Measurements from ENCODE around the gene KBTBD12.
"Not testable (repeated sequence)": the region's sequence is repeated elsewhere in the genome, so short reads cannot be mapped to it uniquely, and the experiment has no call there.

Gene KBTBD12

DNA sequence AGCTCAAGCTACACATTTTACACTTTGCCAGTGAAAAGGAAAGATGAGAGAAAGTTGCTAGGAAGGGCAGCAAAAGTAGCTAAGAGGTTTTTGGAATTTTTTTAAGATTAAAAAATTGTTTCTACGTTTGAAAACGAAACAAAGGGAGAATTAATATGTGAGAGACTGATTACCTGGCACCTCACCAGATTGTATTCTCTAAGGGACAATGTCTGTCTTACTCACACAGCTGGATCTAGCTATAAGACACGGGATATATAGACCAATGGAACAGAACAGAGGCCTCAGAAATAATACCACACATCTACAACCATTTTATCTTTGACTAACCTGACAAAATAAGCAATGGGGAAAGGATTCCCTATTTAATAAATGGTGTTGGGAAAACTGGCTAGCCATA lies 9.5 kb upstream of the KBTBD12 start:
- DNase-seq = no peak

DNA sequence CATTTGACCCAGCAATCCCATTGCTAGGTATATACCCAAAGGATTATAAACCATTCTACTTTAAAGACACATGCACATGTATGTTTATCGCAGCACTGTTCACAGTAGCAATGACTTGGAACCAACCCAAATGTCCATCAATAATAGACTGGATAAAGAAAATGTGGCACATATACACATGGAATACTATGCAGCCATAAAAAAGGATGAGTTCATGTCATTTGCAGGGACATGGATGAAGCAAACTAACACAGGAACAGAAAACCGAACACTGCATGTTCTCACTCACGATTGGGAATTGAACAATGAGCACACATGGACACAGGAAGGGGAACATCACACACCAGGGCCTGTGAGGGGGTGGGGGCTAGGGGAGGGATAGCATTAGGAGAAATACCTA lies 8.4 kb upstream of the KBTBD12 start:
- DNase-seq = not testable (repeated sequence)

DNA sequence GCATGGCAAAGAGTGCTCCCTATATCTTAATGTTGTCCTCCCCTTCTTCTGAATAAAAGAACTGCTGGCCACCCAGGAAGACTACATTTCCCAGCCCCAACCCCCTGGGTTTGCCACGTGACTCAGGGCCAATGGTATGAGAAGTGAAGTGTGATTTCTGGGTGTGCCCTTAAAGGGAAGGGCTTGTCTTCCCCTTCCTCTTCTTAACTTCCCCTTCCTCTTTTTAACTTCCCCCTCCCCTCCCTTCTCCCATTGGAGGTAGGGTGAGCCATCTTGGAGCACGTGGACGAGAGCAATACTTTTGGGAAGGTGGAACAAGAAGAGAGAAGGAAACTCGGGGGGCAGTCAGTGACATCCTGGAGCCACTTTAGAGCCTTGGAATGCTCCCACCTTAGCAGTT lies 6.8 kb upstream of the KBTBD12 start:
- DNase-seq = no peak

DNA sequence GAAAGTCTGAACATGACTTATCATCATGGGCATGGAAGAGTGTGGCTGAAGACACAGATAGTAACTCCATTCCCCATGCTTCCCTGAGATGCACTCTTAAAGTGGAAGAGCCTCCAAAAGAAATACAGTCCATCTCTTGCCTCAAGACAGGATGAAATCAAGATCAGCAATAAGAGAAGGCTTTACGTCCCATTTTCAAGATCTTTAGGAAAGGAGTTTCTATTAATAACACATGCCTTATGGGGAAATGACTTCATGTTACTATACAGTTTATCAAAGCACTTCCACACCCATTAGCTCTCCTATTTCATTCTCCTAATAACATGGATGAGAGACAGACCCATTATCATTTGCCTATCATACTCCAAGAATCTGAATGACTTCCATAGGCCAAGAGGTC lies 6.1 kb upstream of the KBTBD12 start:
- no peak for DNase-seq

DNA sequence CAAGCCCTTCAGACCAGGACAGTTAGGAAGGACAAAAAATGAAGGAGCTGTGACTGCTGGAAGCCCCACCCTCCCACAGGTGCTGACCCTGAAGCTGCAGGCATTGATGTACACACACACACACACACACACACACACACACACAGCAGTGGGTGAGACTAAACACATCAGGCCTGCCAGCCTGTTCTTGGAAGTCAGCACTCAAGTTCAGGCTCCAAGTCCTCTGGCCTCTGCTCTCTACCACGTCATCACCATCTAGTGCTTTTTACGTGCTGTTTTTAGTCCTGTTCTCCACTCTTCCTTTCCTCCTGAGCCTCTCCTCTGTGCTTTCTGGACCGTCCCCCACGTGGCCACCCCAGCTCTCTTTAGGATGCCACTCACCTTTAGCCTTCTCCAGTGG lies 5.4 kb upstream of the KBTBD12 start:
- no peak for DNase-seq

DNA sequence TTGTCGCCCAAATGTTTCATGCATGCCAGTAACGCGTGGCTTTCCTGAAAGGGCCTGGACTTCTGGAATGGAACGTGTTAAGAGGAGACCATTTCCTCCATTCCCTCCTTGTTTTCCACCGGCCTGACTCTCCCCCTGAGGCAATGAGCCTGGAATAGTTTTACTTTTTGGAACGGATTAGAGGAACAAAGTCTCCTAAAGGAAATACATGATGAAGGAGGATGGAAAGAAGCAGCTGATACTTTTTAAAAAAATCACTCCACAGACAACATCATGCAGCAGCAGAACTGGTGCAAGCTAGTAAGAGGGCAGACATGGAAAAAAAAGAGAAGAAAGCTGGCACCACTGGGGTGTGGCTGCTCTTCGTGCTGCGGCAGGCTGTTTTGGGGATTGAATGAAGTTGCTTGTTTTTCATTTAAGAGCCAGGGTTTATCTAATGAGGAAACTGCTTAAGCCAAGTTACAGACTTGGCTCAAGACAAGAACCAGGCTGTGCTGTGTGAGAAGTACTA lies 3.6 kb upstream of the KBTBD12 start:
- peak; percentile 80 for DNase-seq

DNA sequence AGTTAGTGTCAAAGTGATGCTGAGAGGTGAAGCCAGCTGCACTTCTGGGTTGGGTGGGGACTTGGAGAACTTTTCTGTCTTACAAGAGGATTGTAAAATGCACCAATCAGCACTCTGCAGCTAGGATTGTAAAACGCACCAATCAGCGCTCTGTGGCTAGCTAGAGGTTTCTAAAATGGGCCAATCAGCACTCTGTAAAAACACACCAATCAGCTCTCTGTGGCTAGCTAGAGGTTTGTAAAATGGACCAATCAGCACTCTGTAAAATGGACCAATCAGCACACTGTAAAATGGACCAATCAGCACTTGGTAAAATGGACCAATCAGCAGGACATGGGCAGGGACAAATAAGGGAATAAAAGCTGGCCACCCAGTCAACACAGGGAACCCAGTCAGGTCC lies 1.2 kb upstream of the KBTBD12 start:
- not testable (repeated sequence) for DNase-seq

DNA sequence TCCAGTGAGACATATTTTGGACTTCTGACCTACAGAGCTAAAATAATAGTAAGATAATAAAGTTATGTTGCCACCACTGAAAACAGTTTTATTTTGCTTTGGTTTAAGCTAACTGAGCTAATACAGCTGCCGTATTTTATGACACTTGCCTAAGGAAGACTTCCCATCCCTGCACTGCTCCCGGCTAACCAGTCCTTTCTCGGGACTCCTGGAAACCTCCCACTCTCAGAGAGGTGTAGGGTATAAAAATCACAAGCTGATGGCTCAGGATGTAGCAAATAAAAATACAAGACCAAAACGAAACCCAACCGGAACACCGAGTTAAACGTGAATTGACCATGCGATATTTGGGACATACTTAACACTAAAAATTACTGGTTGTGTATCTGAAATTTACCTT lies 448 bp upstream of the KBTBD12 start:
- DNase-seq = no peak

DNA sequence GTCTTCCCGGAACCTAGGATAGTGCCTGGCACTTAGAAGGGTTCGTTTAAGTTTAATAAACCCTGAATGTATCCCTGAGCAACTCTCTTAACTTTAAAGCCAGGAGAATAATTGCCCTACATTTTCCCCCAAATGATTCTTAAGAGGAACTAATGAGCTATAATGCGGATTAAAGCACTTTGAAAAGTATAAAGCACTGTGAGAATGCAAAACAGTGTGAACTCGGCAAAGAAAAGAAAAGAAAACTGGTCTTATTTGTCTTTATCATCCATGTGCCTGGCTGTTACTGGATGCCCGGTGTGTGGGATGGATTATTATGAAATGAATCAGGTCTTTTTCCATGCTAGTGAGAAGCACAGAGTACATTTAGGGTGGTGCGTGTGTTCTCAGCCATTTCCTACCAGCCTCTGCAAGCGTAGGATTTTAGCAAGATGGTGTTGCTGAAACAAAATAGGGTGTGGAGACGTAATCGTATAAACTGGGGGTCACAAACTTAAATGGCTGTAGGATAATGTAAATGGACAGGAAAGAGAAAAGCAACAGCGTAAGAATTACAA lies 983 bp downstream of the KBTBD12 start:
- no peak for DNase-seq

DNA sequence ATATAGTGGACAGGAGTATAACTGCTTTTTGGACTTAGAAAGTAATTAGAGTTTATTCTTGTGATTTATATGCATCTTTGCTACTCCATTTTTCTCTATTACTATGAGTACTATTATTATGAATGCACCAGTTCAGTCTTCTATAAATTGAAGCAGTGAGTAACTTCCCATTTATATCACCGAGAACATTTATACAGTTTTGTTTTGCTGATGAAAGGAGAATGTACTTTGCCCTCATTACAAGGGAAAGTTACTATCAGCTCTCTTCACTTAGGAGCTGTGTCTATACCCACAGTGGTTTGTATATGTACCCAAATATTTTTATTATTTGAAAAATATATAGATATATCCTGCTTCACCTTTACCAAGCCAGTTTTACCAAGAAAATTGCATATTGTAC lies 5.7 kb downstream of the KBTBD12 start:
- no peak for DNase-seq

DNA sequence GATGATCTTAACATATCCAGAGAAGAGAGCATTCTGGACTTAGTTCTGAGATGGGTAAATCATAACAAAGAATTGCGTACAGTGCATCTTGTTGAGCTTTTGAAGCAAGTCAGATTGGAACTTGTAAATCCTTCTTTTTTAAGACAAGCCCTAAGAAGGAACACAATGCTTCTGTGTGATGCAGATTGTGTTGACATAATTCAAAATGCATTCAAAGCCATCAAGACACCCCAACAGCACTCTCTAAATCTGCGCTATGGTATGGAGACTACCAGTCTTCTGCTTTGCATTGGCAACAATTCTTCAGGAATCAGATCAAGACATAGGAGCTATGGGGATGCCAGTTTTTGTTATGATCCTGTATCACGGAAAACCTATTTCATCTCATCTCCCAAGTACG lies 8.6 kb downstream of the KBTBD12 start:
- no peak for DNase-seq

DNA sequence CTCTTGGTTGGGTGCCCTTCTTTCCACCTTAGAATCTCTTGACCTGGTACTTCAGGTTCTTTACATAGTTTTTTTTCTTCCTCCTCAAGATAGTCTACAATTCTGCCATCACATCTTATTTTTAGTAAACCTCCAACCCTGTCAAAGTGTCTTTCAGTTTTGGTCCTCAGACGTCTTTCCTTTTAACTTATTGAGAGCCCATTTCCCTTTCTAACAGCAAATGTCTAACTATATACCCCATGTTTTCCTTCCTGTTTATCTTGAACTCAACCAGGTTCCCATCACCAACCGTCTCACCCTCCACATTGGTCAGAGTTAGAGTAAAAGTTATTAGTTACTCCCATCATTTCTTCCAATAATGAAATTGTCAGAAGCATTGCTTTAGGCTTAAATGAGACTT lies 10.4 kb downstream of the KBTBD12 start:
- no peak for DNase-seq

DNA sequence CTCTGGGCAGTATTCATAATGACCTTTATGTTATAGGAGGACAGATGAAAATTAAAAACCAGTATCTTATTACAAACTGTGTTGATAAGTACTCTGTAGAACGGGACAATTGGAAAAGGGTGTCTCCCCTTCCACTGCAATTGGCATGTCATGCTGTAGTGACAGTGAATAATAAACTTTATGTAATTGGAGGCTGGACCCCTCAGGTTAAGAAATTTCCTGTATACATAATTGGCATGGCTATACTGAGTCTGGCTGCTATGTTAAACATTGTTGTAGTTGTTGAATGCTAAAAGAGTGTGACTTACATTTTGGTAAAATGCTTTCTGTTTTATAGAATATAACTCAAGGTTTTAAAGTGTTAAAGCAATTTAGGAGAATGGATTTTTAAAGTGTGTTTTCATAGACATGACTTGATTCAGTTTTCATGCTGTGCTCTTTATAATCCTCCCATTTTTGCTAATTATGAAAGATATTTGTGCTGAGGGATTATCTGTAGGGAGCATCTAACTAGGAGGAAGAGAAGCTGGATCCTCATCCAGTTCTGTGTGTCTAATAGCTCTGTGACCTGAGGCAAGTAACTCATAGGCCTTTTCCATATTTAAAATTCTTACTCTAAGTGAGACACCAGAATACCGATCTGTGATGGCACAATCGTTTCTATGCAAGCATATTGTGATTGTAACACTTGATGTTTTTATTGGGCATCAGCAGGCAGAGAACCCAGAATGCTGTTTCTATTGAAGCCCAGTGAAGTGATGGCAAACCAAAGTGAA lies 13.0 kb downstream of the KBTBD12 start:
- DNase-seq = no peak

DNA sequence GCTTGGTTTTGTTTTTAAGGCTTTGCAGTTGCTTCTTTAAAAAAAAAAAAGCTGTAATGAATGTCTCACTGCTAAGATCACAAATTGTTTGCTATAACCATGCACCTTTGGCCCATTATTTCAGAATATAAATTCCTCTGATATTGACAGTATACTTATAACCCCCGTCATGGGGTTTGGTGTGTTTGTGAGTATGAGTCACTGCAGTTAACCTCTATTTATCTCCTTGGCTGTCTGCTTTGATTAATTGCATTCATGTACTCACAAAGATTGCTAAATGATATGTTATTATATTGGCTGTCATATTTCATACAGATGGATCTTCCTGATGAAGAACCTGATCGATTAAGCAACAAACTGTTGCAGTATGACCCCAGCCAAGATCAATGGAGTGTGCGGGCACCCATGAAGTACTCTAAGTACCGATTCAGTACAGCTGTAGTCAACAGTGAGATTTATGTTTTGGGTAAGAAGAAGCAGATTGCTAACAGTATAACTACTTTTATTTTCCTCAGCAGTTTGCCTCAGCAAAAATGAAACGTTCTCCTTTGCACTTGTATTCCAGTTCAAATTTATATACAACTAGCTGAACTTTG lies 14.9 kb downstream of the KBTBD12 start:
- no peak for DNase-seq

DNA sequence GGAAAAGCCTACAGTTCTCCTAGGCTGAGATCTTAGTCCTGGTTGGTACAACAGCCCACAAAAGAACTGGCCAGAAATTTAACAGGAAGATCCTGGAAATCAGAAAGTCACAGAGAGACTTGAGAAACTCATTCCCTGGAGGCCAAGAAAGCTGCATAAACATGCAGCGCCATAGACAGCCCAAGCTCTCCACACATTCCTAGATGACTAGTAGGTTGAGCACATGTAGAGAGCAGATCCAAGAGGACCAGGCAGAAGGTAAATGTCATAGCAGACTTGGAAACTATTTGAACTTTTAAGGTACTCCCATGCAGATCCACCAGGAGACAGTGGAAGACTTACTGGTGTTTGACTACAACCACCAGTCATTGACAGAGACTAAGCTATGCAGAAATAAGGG lies 18.4 kb downstream of the KBTBD12 start:
- DNase-seq = no peak

DNA sequence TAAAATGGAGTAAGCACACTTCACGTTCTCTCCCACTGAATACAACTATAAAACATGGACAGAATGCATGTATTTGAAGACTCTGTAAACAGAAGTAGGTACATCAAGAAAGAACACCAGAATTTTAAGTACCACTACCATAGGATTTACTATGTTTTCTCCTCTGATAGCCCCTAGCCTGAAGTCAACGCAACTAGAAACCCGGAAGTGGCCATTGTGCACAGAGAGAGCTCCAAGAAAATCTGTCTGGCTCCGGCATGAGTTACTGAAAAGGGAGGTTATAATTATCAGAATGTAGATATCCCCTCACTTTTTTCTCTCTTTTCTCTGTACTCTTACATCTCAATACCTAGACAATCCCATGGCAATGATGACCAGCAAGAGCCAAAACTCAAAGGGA lies 23.8 kb downstream of the KBTBD12 start:
- no peak for DNase-seq

DNA sequence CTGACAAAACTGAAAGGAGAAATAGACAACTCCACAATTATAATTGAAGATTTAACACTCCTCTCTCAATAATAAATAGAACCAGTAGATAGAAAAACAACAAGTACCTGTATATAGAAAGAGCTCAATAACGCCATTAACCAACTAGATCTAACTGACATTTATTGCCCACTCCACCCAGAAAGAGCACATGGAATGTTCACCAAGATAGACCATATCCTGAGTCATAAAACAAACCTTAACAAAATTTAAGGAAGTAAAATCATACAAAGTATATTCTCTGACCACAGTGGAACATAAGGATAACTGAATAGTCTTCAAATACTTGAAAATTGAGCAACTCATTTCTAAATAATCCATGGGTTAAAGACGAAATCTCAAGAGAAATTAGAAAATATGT lies 25.1 kb downstream of the KBTBD12 start:
- no peak for DNase-seq

DNA sequence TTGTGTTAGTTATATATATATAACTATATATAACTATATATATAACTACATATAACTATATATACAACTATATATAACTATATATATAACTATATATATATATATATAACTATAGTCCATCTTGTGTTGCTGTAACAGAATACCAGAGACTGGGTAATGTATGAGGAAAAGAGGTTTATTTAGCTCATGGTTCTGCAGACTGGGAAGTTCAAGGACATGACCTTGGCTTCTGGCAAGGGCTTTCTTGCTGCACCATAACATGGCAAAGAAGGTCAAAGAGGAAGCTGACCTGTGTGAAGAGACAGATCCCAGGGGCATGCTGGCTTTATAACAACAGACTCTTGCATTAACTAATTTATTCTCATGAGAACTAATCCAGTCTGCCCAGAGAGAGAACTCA lies 27.6 kb downstream of the KBTBD12 start:
- no peak for DNase-seq

DNA sequence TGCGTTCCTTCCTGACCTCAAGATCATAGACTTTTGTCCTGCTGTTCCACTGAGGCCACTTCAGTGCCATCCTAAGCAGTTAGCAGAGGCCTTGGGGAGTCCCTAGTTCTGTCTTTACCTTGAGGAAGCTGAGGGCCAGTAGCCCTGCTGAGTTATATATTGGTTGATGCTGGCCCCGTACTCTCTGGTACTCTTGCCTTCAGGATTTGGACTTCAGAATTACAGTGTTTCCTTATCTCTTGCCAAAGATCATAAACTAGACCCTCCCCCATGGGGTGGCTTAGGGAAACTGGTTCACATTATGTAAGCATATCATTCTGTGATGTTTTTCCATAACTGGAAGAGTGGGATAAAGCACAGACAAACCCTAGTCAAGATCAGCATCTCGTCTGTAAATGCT lies 33.2 kb downstream of the KBTBD12 start:
- DNase-seq = no peak

DNA sequence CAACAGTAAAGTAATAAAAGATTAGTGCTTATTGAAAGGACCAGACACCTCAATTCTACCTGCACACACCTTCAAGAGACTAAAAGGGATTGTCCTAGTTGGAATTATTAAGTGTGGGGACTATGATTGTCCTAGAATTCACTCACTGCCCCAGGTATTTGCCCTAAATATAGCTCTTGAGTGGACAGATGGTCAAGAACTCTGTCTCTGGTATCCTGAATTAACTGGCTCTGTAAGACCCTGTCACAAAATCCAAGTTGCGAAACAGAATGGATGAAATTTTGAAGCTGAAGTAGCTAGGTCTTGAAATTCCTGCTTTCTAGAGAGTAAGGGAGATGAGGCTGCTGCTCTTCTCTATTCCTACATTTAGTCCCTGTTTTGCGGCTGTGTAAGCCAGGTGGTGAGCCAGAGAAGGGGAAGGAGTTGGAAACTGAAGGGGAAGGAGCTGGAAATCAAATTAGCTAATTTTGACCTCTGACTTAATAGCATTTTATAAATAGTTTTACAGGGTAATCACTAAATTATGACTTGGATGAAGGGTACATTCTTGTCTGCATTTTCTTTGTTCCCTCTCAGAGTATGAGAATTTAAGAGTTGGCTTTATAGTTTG lies 34.5 kb downstream of the KBTBD12 start:
- no peak for DNase-seq

DNA sequence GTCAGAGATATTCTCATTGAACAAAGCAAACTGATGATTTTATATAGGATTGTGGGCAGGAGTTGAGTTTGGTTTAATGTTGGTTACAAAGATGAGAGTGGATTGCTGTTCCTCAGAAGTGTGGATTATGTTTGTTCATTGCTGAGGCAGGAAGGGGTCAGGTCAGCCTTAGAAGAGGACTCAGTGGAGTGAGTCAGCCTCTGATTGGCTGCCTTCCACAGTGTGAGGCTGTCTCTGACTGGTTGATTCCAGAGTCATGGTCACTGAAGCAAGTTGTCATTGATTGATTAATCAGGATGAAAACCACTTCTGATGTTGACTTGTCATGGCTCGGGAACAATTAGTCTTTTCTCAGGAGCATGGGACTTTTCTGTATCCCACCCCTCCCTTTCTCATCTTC lies 36.2 kb downstream of the KBTBD12 start:
- DNase-seq = no peak

DNA sequence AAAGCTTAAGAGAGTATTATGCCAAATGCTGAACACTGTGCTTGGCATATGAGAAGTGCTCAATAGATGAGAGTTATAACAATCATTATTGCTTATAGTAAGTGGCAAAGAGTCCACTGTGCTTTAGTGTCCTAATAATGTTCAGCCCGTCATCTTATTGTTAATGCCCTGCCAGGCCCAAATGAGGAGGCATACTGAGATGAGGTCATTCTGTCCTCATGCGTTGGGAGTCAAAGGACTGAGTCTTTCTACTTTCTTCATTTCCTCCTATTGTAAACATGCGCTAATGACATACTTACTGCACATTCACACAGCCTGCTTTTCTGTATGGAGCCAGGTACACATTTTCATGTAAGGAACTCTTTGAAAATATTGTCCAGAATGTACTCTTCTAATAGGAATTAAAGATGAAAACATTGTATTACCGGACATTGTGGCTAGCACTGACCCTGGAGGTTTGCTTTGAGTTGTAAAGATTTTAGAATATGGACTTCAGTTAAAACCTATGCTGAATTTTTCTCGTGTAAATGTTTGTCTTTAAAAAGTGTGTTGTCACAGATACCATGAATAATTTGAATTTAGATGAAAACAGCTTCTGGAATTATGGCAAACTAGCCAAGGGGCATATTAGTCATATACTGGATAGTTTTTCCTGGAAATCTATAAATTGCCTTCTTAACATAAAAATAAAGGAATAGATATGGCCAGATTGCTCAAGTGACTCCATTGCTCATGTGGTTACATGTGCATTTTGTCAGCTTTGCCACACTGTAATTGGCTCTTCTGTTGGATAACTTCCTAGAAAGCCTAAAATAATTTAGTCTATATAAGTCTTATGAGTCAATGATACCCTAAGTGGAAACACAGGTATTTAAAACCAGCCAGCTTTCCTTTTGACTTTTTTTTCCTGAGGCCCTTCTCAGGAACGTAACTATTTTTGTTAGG lies 38.3 kb downstream of the KBTBD12 start:
- no peak for DNase-seq

DNA sequence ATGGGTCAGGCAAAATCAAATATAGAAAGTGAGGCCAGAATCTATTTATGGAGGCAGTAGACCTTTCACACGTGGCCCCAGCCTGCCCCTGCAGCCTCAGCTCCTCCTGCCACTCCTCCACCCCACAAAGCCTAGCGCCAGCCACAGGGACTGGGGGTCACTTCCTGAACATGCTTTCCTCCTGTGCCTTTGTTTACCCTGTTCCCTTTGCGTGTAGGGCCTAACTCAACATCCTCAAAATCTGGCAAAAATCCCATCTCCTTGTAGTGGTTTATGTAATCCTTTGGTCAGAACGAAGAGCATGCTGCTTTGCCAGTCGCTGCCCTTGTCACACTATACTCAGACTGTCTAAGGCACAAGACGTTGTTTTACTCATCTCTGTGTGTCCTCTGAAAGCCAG lies 39.6 kb downstream of the KBTBD12 start:
- DNase-seq = peak; percentile 37
